Measurements from ENCODE around the gene TCERG1L.

DNA sequence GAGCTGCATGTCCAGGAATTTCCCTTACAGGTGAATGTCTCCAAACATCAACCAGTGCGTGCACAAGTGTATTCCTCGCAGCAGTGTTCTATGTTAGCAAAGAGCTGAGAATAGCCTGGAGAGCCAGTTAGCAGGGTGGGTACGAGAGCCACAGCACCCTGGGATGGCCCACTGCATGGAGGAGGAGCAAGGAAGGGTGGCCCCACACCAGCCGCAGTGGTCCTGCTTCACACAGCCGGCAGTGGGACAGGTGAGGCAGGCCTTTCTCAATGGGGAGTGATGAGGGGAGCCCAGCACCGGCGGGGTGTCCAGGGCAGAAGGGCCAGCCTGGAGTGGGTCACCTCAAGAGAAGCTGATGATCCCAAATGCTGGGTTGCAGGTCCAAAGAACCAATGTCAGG is 240.7 kb downstream of the TCERG1L start:
- TF ChIP-seq, protein P1, sequence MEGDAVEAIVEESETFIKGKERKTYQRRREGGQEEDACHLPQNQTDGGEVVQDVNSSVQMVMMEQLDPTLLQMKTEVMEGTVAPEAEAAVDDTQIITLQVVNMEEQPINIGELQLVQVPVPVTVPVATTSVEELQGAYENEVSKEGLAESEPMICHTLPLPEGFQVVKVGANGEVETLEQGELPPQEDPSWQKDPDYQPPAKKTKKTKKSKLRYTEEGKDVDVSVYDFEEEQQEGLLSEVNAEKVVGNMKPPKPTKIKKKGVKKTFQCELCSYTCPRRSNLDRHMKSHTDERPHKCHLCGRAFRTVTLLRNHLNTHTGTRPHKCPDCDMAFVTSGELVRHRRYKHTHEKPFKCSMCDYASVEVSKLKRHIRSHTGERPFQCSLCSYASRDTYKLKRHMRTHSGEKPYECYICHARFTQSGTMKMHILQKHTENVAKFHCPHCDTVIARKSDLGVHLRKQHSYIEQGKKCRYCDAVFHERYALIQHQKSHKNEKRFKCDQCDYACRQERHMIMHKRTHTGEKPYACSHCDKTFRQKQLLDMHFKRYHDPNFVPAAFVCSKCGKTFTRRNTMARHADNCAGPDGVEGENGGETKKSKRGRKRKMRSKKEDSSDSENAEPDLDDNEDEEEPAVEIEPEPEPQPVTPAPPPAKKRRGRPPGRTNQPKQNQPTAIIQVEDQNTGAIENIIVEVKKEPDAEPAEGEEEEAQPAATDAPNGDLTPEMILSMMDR (IDR thresholded peaks at IDR 0.05) = no peak
- no peak for TF ChIP-seq POLR2A (IDR thresholded peaks at IDR 0.05)

All from Peyer's patch (tissue), 4 donors.